ENCODE data around the gene ALMS1.
"Not testable (repeated sequence)": the region's sequence is repeated elsewhere in the genome, so short reads cannot be mapped to it uniquely, and the experiment has no call there.

The ALMS1 gene

GRCh38 chr2:73516033-73516432 lies 130.4 kb downstream of the ALMS1 start:
- no peak for DNase-seq (ENCODE audit: low spot score)

GRCh38 chr2:73528688-73529087 lies 143.1 kb downstream of the ALMS1 start:
- DNase-seq (ENCODE audit: low spot score): no peak

GRCh38 chr2:73530773-73531172 lies 145.1 kb downstream of the ALMS1 start:
- not testable (repeated sequence) for DNase-seq (ENCODE audit: low spot score)

GRCh38 chr2:73532381-73532780 lies 146.7 kb downstream of the ALMS1 start:
- no peak for DNase-seq (ENCODE audit: low spot score)

- DNase-seq (ENCODE audit: low spot score): no peak
These were observed 150.7 kb downstream of the ALMS1 start for GRCh38 chr2:73536133-73536840.

GRCh38 chr2:73560875-73561274 lies 175.2 kb downstream of the ALMS1 start:
- not testable (repeated sequence) for DNase-seq (ENCODE audit: low spot score)

- no peak for DNase-seq (ENCODE audit: low spot score)
These were observed 175.8 kb downstream of the ALMS1 start for GRCh38 chr2:73561422-73561821.

- no peak for DNase-seq (ENCODE audit: low spot score)
These were observed 179.3 kb downstream of the ALMS1 start for GRCh38 chr2:73564986-73565385.

- DNase-seq (ENCODE audit: low spot score): no peak
These were observed 180.7 kb downstream of the ALMS1 start for GRCh38 chr2:73566288-73566878.

- DNase-seq (ENCODE audit: low spot score): no peak
These were observed 189.6 kb downstream of the ALMS1 start for GRCh38 chr2:73575261-73575660.

GRCh38 chr2:73582364-73582763 lies 196.7 kb downstream of the ALMS1 start:
- DNase-seq (ENCODE audit: low spot score): no peak

GRCh38 chr2:73588177-73588576 lies 202.5 kb downstream of the ALMS1 start:
- no peak for DNase-seq (ENCODE audit: low spot score)

- DNase-seq (ENCODE audit: low spot score): no peak
These were observed 208.0 kb downstream of the ALMS1 start for GRCh38 chr2:73593680-73594079.

GRCh38 chr2:73594251-73594650 lies 208.6 kb downstream of the ALMS1 start:
- no peak for DNase-seq (ENCODE audit: low spot score)

GRCh38 chr2:73601780-73602179 lies 216.1 kb downstream of the ALMS1 start:
- no peak for DNase-seq (ENCODE audit: low spot score)

GRCh38 chr2:73603099-73603588 lies 217.5 kb downstream of the ALMS1 start:
- not testable (repeated sequence) for DNase-seq (ENCODE audit: low spot score)

GRCh38 chr2:73604589-73604988 lies 219.0 kb downstream of the ALMS1 start:
- not testable (repeated sequence) for DNase-seq (ENCODE audit: low spot score)

- no peak for DNase-seq (ENCODE audit: low spot score)
These were observed 224.5 kb downstream of the ALMS1 start for GRCh38 chr2:73610111-73610510.

- no peak for DNase-seq (ENCODE audit: low spot score)
These were observed 225.6 kb downstream of the ALMS1 start for GRCh38 chr2:73611193-73611592.

GRCh38 chr2:73611867-73612266 lies 226.2 kb downstream of the ALMS1 start:
- no peak for DNase-seq (ENCODE audit: low spot score)

- DNase-seq (ENCODE audit: low spot score): no peak
These were observed 228.5 kb downstream of the ALMS1 start for GRCh38 chr2:73614105-73614504.

- DNase-seq (ENCODE audit: low spot score): no peak
These were observed 229.4 kb downstream of the ALMS1 start for GRCh38 chr2:73614997-73615396.

- not testable (repeated sequence) for DNase-seq (ENCODE audit: low spot score)
These were observed 234.3 kb downstream of the ALMS1 start for GRCh38 chr2:73619925-73620324.

- not testable (repeated sequence) for DNase-seq (ENCODE audit: low spot score)
These were observed 238.4 kb downstream of the ALMS1 start for GRCh38 chr2:73624036-73624435.

Data from AG08395 (cell line).